SK-N-SH (cell line): Measurements from ENCODE around the gene SON. TPM values are rescaled to one million over a fixed set of nuclear protein-coding genes. Genes with fewer than 3 reads are reported as not detected.

Experiments
- CTCF ChIA-PET: fragments of 300-600, 350-600 bp; formaldehyde crosslinking; extraction: SDS; loops from one replicate; lab custom pipeline; 2021; lab: Yijun Ruan, JAX
- POLR2A ChIA-PET: fragments of 350-600 bp; sonication (Branson Sonifier 250); formaldehyde crosslinking; extraction: SDS; loops from one replicate; lab custom pipeline; 2020; ENCODE audit warnings: antibody characterized with exemption, inconsistent platforms; lab: Yijun Ruan, JAX
- DNase-seq: peaks from one replicate; pipeline ENCODE4 v3.0.0; 2012
- H2AFZ ChIP-seq: fragments of 200-600 bp; sonication (generic); 2 replicates; pipeline ENCODE4 v1.8.1; 2016; ENCODE audit warnings: antibody characterized with exemption, mild to moderate bottlenecking, low read depth
- H3F3A ChIP-seq: fragments of 200-600 bp; sonication (generic); replicated peaks from 2 replicates; pipeline ENCODE3; 2016; ENCODE audit warnings: antibody characterized with exemption, mild to moderate bottlenecking; ENCODE audit not compliant: insufficient read depth
- H3K27ac ChIP-seq, 2 experiments: fragments of 200-500 bp in 1 of 2; fragments of 200-600 bp in 1 of 2; sonication (Bioruptor generic) in 1 of 2; sonication (generic), shearing (Covaris generic) in 1 of 2; 2 replicates each; pipeline versions ENCODE4 v1.5.1 to v1.6.1; 2014 to 2016; ENCODE audit warnings: low read depth in 2 of 2, inconsistent platforms in 1 of 2, low read length in 1 of 2, mild to moderate bottlenecking in 1 of 2, mixed read lengths in 1 of 2
- H3K27me3 ChIP-seq: fragments of 200-600 bp; sonication (generic), shearing (Covaris generic); 2 replicates; pipeline ENCODE4 v1.6.1; 2016; ENCODE audit warnings: mixed run types; ENCODE audit not compliant: insufficient read depth
- H3K36me3 ChIP-seq, 2 experiments: fragments of 200-500 bp in 1 of 2; fragments of 200-600 bp in 1 of 2; sonication (Bioruptor generic) in 1 of 2; sonication (generic) in 1 of 2; replicated peaks in 1 of 2; 2 replicates each; pipeline versions ENCODE3 to v1.5.1; 2014 to 2016; ENCODE audit warnings: low read length in 1 of 2, mild to moderate bottlenecking in 1 of 2; ENCODE audit not compliant: insufficient read depth in 2 of 2, control insufficient read depth in 1 of 2
- H3K4me1 ChIP-seq, 2 experiments: fragments of 200-500 bp in 1 of 2; fragments of 200-600 bp in 1 of 2; sonication (Bioruptor generic) in 1 of 2; sonication (generic), shearing (Covaris generic) in 1 of 2; 2 replicates each; pipeline versions ENCODE4 v1.5.1 to v1.6.1; 2014 to 2016; ENCODE audit warnings: low read depth in 1 of 2, low read length in 1 of 2, mixed run types in 1 of 2; ENCODE audit not compliant: insufficient read depth in 2 of 2, control insufficient read depth in 1 of 2
- H3K4me2 ChIP-seq: fragments of 200-600 bp; sonication (generic), shearing (Covaris generic); 2 replicates; pipeline ENCODE4 v1.6.1; 2017; ENCODE audit warnings: mixed run types
- H3K4me3 ChIP-seq, 2 experiments: fragments of 200-500 bp in 1 of 2; fragments of 200-600 bp in 1 of 2; sonication (Bioruptor generic) in 1 of 2; sonication (generic), shearing (Covaris generic) in 1 of 2; 2 replicates each; pipeline versions ENCODE4 v1.5.1 to v1.8.1; 2014 to 2016; ENCODE audit warnings: low read depth in 2 of 2, inconsistent platforms in 1 of 2, low read length in 1 of 2, mild to moderate bottlenecking in 1 of 2, mixed read lengths in 1 of 2, moderate library complexity in 1 of 2
- H3K79me2 ChIP-seq: fragments of 200-600 bp; sonication (generic); 2 replicates; pipeline ENCODE4 v1.8.1; 2017; ENCODE audit warnings: mild to moderate bottlenecking; ENCODE audit not compliant: insufficient read depth
- H3K9ac ChIP-seq: fragments of 200-600 bp; sonication (generic); 2 replicates; pipeline ENCODE4 v1.6.1; 2017; ENCODE audit warnings: mixed run types
- H3K9me2 ChIP-seq: fragments of 200-600 bp; sonication (generic); 2 replicates; pipeline ENCODE4 v1.6.1; 2017; ENCODE audit warnings: mixed run types
- H3K9me3 ChIP-seq: fragments of 200-600 bp; sonication (generic); 2 replicates; pipeline ENCODE4 v1.6.1; 2017; ENCODE audit warnings: mixed run types, mild to moderate bottlenecking, moderate library complexity
- H4K20me1 ChIP-seq: fragments of 200-600 bp; sonication (generic); 2 replicates; pipeline ENCODE4 v1.6.1; 2017; ENCODE audit warnings: mild to moderate bottlenecking, mixed run types; ENCODE audit not compliant: insufficient read depth
- EP300 ChIP-seq, 2 experiments: IDR thresholded peaks; 2 replicates each; pipeline versions ENCODE4 v1.4.0 to v1.6.1; 2012; ENCODE audit warnings: borderline replicate concordance in 1 of 2, low read depth in 1 of 2, low read length in 1 of 2
- EZH2phosphoT487 ChIP-seq: fragments of 200-600 bp; sonication (generic); IDR thresholded peaks from 2 replicates; pipeline ENCODE4 v1.6.1; 2017; ENCODE audit warnings: low read depth, mixed run types, mild to moderate bottlenecking, antibody characterized with exemption, moderate library complexity, borderline replicate concordance
- GABPA ChIP-seq: IDR thresholded peaks from 2 replicates; pipeline ENCODE4 v1.4.0; 2012; ENCODE audit warnings: low read depth, mild to moderate bottlenecking
- MEF2A ChIP-seq: IDR thresholded peaks from 2 replicates; pipeline ENCODE4 v1.4.0; 2012; ENCODE audit warnings: low read depth, borderline replicate concordance
- NRF1 ChIP-seq: IDR thresholded peaks from 2 replicates; pipeline ENCODE4 v1.6.1; 2012; ENCODE audit warnings: low read depth, mild to moderate bottlenecking, low read length
- REST ChIP-seq: IDR thresholded peaks from 2 replicates; pipeline ENCODE4 v1.6.1; 2012; ENCODE audit warnings: mild to moderate bottlenecking, low read depth, low read length, moderate library complexity
- TCF12 ChIP-seq: IDR thresholded peaks from 2 replicates; pipeline ENCODE4 v1.4.0; 2012
- WGBS: methylation state at CpG from one replicate; pipeline ENCODE4 v1.1.6; 2017; ENCODE audit warnings: low lambda C conversion rate; 5-methylcytosine and 5-hydroxymethylcytosine counted together
- polyA plus RNA-seq, 3 experiments: library from polyadenylated mRNA; depleted of rRNA; stranded (reverse); fragments of >200 nt; gene quantifications; 2 replicates each; pipeline ENCODE4 v1.2.3, GENCODE V29; 2012
- TF ChIP-seq, protein P1 (sequence below): IDR thresholded peaks from 2 replicates; pipeline ENCODE4; 2012
- TF ChIP-seq, protein P2 (sequence below): IDR thresholded peaks from 2 replicates; pipeline ENCODE4 v1.4.0; 2012; ENCODE audit warnings: low read depth, borderline replicate concordance
- TF ChIP-seq, protein P3 (sequence below): fragments of 150-350 bp; IDR thresholded peaks from 2 replicates; pipeline ENCODE4 v1.6.1; 2017; ENCODE audit warnings: antibody characterized with exemption, low read length, low read depth, borderline replicate concordance

The SON gene
- polyA plus RNA-seq, 1 of the 3 experiments (the other 2 are of a cell fraction), result 45.9 TPM

GRCh38 chr21:33551664-33552063 is 8.8 kb downstream of the SON start:
- no peaks in the 10 kb centered on the region; a peak in 2 of 4 replicates for H3K4me1 ChIP-seq
- peaks cover 97% of the 10 kb centered on the region for H4K20me1 ChIP-seq
- no peak overlapping the region for H3K27ac ChIP-seq
- no CpG with 5 or more reads among the region's 2 CpGs for WGBS
- no peaks in the 10 kb centered on the region for H3K27me3 ChIP-seq
- no peaks in the 10 kb centered on the region for H3K9me3 ChIP-seq
- H3K79me2 ChIP-seq, result peaks cover 99% of the 10 kb centered on the region
- H3K4me3 ChIP-seq, result no peak overlapping the region
- ChIA-PET POLR2A (interaction anchor here (0.5 to 1.6 kb wide), 2 partner anchors 9 to 41 kb away, joined by 4 to 5 read pairs; partner anchors contain the start of genes GART and SON), CTCF (no interaction called here)
- no peak overlapping the region for H3K9ac ChIP-seq
- no peak for TF ChIP-seq NRF1
- no peak for TF ChIP-seq EZH2phosphoT487
- TF ChIP-seq TCF12, result no peak
- TF ChIP-seq, protein P1, sequence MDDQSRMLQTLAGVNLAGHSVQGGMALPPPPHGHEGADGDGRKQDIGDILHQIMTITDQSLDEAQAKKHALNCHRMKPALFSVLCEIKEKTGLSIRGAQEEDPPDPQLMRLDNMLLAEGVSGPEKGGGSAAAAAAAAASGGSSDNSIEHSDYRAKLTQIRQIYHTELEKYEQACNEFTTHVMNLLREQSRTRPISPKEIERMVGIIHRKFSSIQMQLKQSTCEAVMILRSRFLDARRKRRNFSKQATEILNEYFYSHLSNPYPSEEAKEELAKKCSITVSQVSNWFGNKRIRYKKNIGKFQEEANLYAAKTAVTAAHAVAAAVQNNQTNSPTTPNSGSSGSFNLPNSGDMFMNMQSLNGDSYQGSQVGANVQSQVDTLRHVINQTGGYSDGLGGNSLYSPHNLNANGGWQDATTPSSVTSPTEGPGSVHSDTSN, result no peak
- TF ChIP-seq, protein P2, sequence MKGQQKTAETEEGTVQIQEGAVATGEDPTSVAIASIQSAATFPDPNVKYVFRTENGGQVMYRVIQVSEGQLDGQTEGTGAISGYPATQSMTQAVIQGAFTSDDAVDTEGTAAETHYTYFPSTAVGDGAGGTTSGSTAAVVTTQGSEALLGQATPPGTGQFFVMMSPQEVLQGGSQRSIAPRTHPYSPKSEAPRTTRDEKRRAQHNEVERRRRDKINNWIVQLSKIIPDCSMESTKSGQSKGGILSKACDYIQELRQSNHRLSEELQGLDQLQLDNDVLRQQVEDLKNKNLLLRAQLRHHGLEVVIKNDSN, result no peak
- TF ChIP-seq, protein P3, sequence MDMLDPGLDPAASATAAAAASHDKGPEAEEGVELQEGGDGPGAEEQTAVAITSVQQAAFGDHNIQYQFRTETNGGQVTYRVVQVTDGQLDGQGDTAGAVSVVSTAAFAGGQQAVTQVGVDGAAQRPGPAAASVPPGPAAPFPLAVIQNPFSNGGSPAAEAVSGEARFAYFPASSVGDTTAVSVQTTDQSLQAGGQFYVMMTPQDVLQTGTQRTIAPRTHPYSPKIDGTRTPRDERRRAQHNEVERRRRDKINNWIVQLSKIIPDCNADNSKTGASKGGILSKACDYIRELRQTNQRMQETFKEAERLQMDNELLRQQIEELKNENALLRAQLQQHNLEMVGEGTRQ, result no peak
- no peak for TF ChIP-seq MEF2A
- TF ChIP-seq GABPA, result no peak
- no peak for TF ChIP-seq REST
- TF ChIP-seq EP300 (IDR thresholded peaks at IDR 0.05; ENCODE audit: borderline replicate concordance in 1 of 2, low read depth in 1 of 2, low read length in 1 of 2), result no peak
- H2AFZ ChIP-seq, result no peak overlapping the region
- peaks cover 88 to 91% of the 10 kb centered on the region in 2 experiments for H3K36me3 ChIP-seq
- no peaks in the 10 kb centered on the region for H3K9me2 ChIP-seq
- peaks cover 5% of the 10 kb centered on the region for H3F3A ChIP-seq
- H3K4me2 ChIP-seq, result no peak overlapping the region
- no peak for DNase-seq
